ENCODE measurements around the gene ZSCAN21. TPM values are rescaled to one million over a fixed set of nuclear protein-coding genes. Genes with fewer than 3 reads are reported as not detected.

The ZSCAN21 gene
- total and polyA plus RNA-seq, 2 donors (not counting 3 experiments of a cell fraction or from before 2014, with no cell fraction given), result 7.4 to 7.7 TPM

GRCh38 chr7:100065452-100066186, 16.0 kb downstream of the ZSCAN21 start:
- DNase-seq (ENCODE audit: low read depth, low spot score) (peak; percentile 38), FAIRE-seq (no peak)
- CTCF ChIA-PET, result no interaction called here
- Histone ChIP-seq H3K4me3 (replicated peaks in 1 of 3; ENCODE audit: insufficient read depth in 1 of 3, low read depth in 1 of 3, low read length in 3 of 3) (no peak overlapping the region), H3K9me1 (replicated peaks; ENCODE audit: control insufficient read depth, extremely low read depth, insufficient read depth, low read length) (no peaks in the 10 kb centered on the region), H3K27ac (ENCODE audit: insufficient read depth, low read depth, low read length) (no peak overlapping the region), H3K27me3 (ENCODE audit: control insufficient read depth in 2 of 2, insufficient read depth in 2 of 2, low read length in 2 of 2) (no peaks in the 10 kb centered on the region), H3K9ac (replicated peaks; ENCODE audit: extremely low read depth, insufficient read depth, low read length) (no peak overlapping the region), H3K4me1 (ENCODE audit: control insufficient read depth, extremely low read depth, insufficient read depth, low read length) (no peaks in the 10 kb centered on the region), H4K20me1 (replicated peaks; ENCODE audit: control insufficient read depth, extremely low read depth, insufficient read depth, low read length) (no peaks in the 10 kb centered on the region), H3K79me2 (ENCODE audit: control insufficient read depth, insufficient read depth, low read length) (no peaks in the 10 kb centered on the region), H3K36me3 (ENCODE audit: control insufficient read depth in 2 of 2, extremely low read depth in 1 of 2, insufficient read depth in 2 of 2, low read length in 2 of 2) (peaks cover 14 to 22% of the 10 kb centered on the region in 2 experiments), H3K4me2 (ENCODE audit: insufficient read depth, low read length) (no peak overlapping the region), H2AFZ (ENCODE audit: low read depth, low read length) (no peak overlapping the region), H3K9me3 (replicated peaks; ENCODE audit: control insufficient read depth, insufficient read depth, low read length) (peaks cover 6% of the 10 kb centered on the region)
- no TSS peak for BruUV-seq (replicated peaks)
- POLR2A ChIA-PET, result interaction anchor here (0.5 kb wide), 1 partner anchor 72 kb away, joined by 5 read pairs; no protein-coding TSS in a partner anchor
- dilution Hi-C loops (cut with MboI; ENCODE audit: extremely low pct_ligation_motif_present, low sequenced_read_pairs), result no loop called here
- TF ChIP-seq POLR2A (IDR thresholded peaks at IDR 0.05; ENCODE audit: low read depth, low read length) (no peak), POLR2AphosphoS5 (IDR thresholded peaks at IDR 0.05; ENCODE audit: insufficient read depth, low read depth, low read length) (no peak), CTCF (IDR thresholded peaks at IDR 0.05; ENCODE audit: extremely low read depth in 1 of 2, insufficient read depth in 1 of 2, low read depth in 1 of 2, low read length in 2 of 2) (no peak), MYC (IDR thresholded peaks at IDR 0.05; ENCODE audit: low read depth, low read length) (no peak), GATA2 (IDR thresholded peaks at IDR 0.05; ENCODE audit: insufficient read depth, insufficient read length, low read depth, low read length) (no peak), EZH2 (IDR thresholded peaks at IDR 0.05; ENCODE audit: borderline replicate concordance, low read depth, low read length, severe bottlenecking) (no peak), JUN (IDR thresholded peaks at IDR 0.05; ENCODE audit: borderline replicate concordance, insufficient read depth, insufficient read length, low read depth) (no peak), MAX (IDR thresholded peaks at IDR 0.05; ENCODE audit: insufficient read depth, insufficient read length) (no peak), FOS (IDR thresholded peaks at IDR 0.05; ENCODE audit: borderline replicate concordance, insufficient read depth, low read length) (no peak)
- intact Hi-C loops (cut with micrococcal nuclease), result no loop called here
